GM19397 (cell line): ENCODE data around the gene ATP6V1G2.
"Not testable (repeated sequence)": the region's sequence is repeated elsewhere in the genome, so short reads cannot be mapped to it uniquely, and the experiment has no call there.

Experiments used
- ATAC-seq: cut with Tn5 transposase; IDR thresholded peaks from one replicate; pipeline ENCODE4 v1.9.1; 2021; ENCODE audit warnings: mild to moderate bottlenecking, moderate library complexity; ENCODE audit not compliant: unreplicated experiment

Gene ATP6V1G2

GRCh38 chr6:31530659-31531058 lies 15.7 kb downstream of the ATP6V1G2 start:
- no peak for ATAC-seq

GRCh38 chr6:31529329-31530150 lies 16.9 kb downstream of the ATP6V1G2 start:
- ATAC-seq: no peak

- no peak for ATAC-seq
These were observed 17.5 kb downstream of the ATP6V1G2 start, which contains the start of gene MCCD1 for GRCh38 chr6:31528821-31529328. TSS of gene MCCD1 (plus strand) at chr6:31528962. CDS start at chr6:31529015, 53 bp downstream.

GRCh38 chr6:31528307-31528777 lies 18.1 kb downstream of the ATP6V1G2 start:
- no peak for ATAC-seq

- ATAC-seq: no peak
These were observed 20.3 kb downstream of the ATP6V1G2 start for GRCh38 chr6:31525932-31526591.

GRCh38 chr6:31525553-31525931 lies 20.9 kb downstream of the ATP6V1G2 start:
- ATAC-seq: no peak

- ATAC-seq: no peak
These were observed 24.6 kb downstream of the ATP6V1G2 start for GRCh38 chr6:31521835-31522234.

GRCh38 chr6:31513456-31514165 lies 32.8 kb downstream of the ATP6V1G2 start:
- no peak for ATAC-seq

GRCh38 chr6:31510007-31510406 lies 36.4 kb downstream of the ATP6V1G2 start:
- ATAC-seq: no peak

GRCh38 chr6:31509036-31509435 lies 37.4 kb downstream of the ATP6V1G2 start:
- ATAC-seq: not testable (repeated sequence)

- no peak for ATAC-seq
These were observed 43.8 kb downstream of the ATP6V1G2 start for GRCh38 chr6:31502586-31502985.

- not testable (repeated sequence) for ATAC-seq
These were observed 46.8 kb downstream of the ATP6V1G2 start for GRCh38 chr6:31499648-31500047.

GRCh38 chr6:31498748-31499147 lies 47.7 kb downstream of the ATP6V1G2 start:
- no peak for ATAC-seq

GRCh38 chr6:31497531-31498476 lies 48.6 kb downstream of the ATP6V1G2 start, which contains the start of gene MICB:
TSS of gene MICB (plus strand) at chr6:31498145. CDS start at chr6:31498194, 49 bp downstream.
- ATAC-seq: peak; percentile 45

GRCh38 chr6:31496826-31497225 lies 49.6 kb downstream of the ATP6V1G2 start:
- not testable (repeated sequence) for ATAC-seq

GRCh38 chr6:31495580-31495979 lies 50.8 kb downstream of the ATP6V1G2 start:
- no peak for ATAC-seq
